Mesothelial cell of epicardium (in vitro differentiated cells): ENCODE measurements around the gene CXCL17. TPM values are rescaled to one million over a fixed set of nuclear protein-coding genes. Genes with fewer than 3 reads are reported as not detected.

Experiments
- DNase-seq, 2 experiments: peaks; one replicate each; pipeline ENCODE4 v3.0.0; 2021; ENCODE audit warnings: low spot score in 2 of 2; ENCODE audit not compliant: unreplicated experiment in 2 of 2
- H3K27ac Mint-ChIP-seq: 2 replicates; pipeline ENCODE4 v1.8.0; 2021; ENCODE audit warnings: mixed read lengths
- H3K27me3 Mint-ChIP-seq: 2 replicates; pipeline ENCODE4 v1.8.0; 2021; ENCODE audit warnings: low read depth, mixed read lengths
- H3K36me3 Mint-ChIP-seq: 2 replicates; pipeline ENCODE4 v1.8.0; 2021; ENCODE audit warnings: mixed read lengths
- H3K4me1 Mint-ChIP-seq: 2 replicates; pipeline ENCODE4 v1.8.0; 2021; ENCODE audit warnings: mixed read lengths
- H3K4me3 Mint-ChIP-seq: 2 replicates; pipeline ENCODE4 v1.8.0; 2021; ENCODE audit warnings: mild to moderate bottlenecking, moderate library complexity, mixed read lengths
- H3K9me3 Mint-ChIP-seq: 2 replicates; pipeline ENCODE4 v1.8.0; 2021; ENCODE audit warnings: mixed read lengths
- CTCF ChIP-seq: fragments of 200-600 bp; sonication (generic); IDR thresholded peaks from one replicate; pipeline ENCODE4 v1.5.0; 2021; ENCODE audit warnings: antibody characterized with exemption; ENCODE audit not compliant: unreplicated experiment
- total RNA-seq: library from RNA; stranded (reverse); gene quantifications from 3 replicates; pipeline ENCODE4 v1.2.1, GENCODE V29; 2021

The CXCL17 gene
- total RNA-seq, 1 donor from 2014 or later = not detected

- no peak for TF ChIP-seq CTCF
- Mint-ChIP-seq H3K4me1 (peaks cover 23% of the 10 kb centered on the region), H3K36me3 (no peaks in the 10 kb centered on the region), H3K27me3 (peaks cover 5% of the 10 kb centered on the region), H3K27ac (no peak overlapping the region), H3K4me3 (no peak overlapping the region), H3K9me3 (no peaks in the 10 kb centered on the region)
- no peak for DNase-seq
These were observed 14.1 kb downstream of the CXCL17 start for GRCh38 chr19:42428676-42429075.

- H3K4me3 Mint-ChIP-seq = no peak within 1 kb of the TSS
- H3K36me3 Mint-ChIP-seq = no peaks in the 10 kb centered on the region
- H3K9me3 Mint-ChIP-seq = no peaks in the 10 kb centered on the region
- peaks cover 30% of the 10 kb centered on the region for H3K4me1 Mint-ChIP-seq
- no peak for DNase-seq
- no peak for TF ChIP-seq CTCF
- H3K27ac Mint-ChIP-seq = no peak within 1 kb of the TSS
- peaks cover 5% of the 10 kb centered on the region for H3K27me3 Mint-ChIP-seq
These were observed 15.4 kb downstream of the CXCL17 start, which contains the start of gene LIPE for GRCh38 chr19:42427313-42427712. Gene LIPE (minus strand): TSS chr19:42427388. CDS start chr19:42427149, 239 bp downstream.

GRCh38 chr19:42426643-42427042 is 16.1 kb downstream of the CXCL17 start:
- Mint-ChIP-seq H3K36me3 (no peaks in the 10 kb centered on the region), H3K4me1 (peaks cover 36% of the 10 kb centered on the region), H3K27me3 (peaks cover 5% of the 10 kb centered on the region), H3K27ac (no peak overlapping the region), H3K9me3 (no peaks in the 10 kb centered on the region), H3K4me3 (no peak overlapping the region)
- DNase-seq = no peak
- no peak for TF ChIP-seq CTCF

GRCh38 chr19:42424712-42425131 is 18.0 kb downstream of the CXCL17 start:
- peaks cover 38% of the 10 kb centered on the region for H3K4me1 Mint-ChIP-seq
- peak overlapping the region; percentile 78 for H3K4me3 Mint-ChIP-seq
- H3K36me3 Mint-ChIP-seq = no peaks in the 10 kb centered on the region
- no peak for DNase-seq
- TF ChIP-seq CTCF = no peak
- H3K9me3 Mint-ChIP-seq = no peaks in the 10 kb centered on the region
- no peak overlapping the region for H3K27ac Mint-ChIP-seq
- H3K27me3 Mint-ChIP-seq = peaks cover 5% of the 10 kb centered on the region

- H3K9me3 Mint-ChIP-seq = no peaks in the 10 kb centered on the region
- no peaks in the 10 kb centered on the region for H3K36me3 Mint-ChIP-seq
- H3K4me3 Mint-ChIP-seq = peak overlapping the region; percentile 78
- TF ChIP-seq CTCF = no peak
- DNase-seq = no peak
- H3K27me3 Mint-ChIP-seq = peaks cover 5% of the 10 kb centered on the region
- no peak overlapping the region for H3K27ac Mint-ChIP-seq
- peaks cover 38% of the 10 kb centered on the region for H3K4me1 Mint-ChIP-seq
These were observed 18.4 kb downstream of the CXCL17 start for GRCh38 chr19:42424345-42424707.
